ENCODE results near the gene ACTL6B. TPM values are rescaled to one million over a fixed set of nuclear protein-coding genes. Genes with fewer than 3 reads are reported as not detected.

The ACTL6B gene
- total and polyA plus RNA-seq, 9 of the 15 experiments (the other 6 are each of a cell fraction or from before 2014, with no cell fraction given) = not detected

- TF ChIP-seq, protein P1, sequence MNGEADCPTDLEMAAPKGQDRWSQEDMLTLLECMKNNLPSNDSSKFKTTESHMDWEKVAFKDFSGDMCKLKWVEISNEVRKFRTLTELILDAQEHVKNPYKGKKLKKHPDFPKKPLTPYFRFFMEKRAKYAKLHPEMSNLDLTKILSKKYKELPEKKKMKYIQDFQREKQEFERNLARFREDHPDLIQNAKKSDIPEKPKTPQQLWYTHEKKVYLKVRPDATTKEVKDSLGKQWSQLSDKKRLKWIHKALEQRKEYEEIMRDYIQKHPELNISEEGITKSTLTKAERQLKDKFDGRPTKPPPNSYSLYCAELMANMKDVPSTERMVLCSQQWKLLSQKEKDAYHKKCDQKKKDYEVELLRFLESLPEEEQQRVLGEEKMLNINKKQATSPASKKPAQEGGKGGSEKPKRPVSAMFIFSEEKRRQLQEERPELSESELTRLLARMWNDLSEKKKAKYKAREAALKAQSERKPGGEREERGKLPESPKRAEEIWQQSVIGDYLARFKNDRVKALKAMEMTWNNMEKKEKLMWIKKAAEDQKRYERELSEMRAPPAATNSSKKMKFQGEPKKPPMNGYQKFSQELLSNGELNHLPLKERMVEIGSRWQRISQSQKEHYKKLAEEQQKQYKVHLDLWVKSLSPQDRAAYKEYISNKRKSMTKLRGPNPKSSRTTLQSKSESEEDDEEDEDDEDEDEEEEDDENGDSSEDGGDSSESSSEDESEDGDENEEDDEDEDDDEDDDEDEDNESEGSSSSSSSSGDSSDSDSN (IDR thresholded peaks at IDR 0.05; ENCODE audit: borderline replicate concordance in 1 of 2, low read depth in 2 of 2, low read length in 2 of 2) = 0 out of 4 replicates have a peak, but pooled peaks of 1 of the 2 experiments have one; percentile 27
- no peak for TF ChIP-seq CEBPB (tag; IDR thresholded peaks at IDR 0.05)
- TF ChIP-seq SOX6 (IDR thresholded peaks at IDR 0.05) = no peak
- TF ChIP-seq ZNF165 (CRISPR knock-in tag; IDR thresholded peaks at IDR 0.05; ENCODE audit: borderline replicate concordance) = no peak
- TF ChIP-seq CHD4 (IDR thresholded peaks at IDR 0.05; ENCODE audit: insufficient read depth, insufficient replicate concordance, low read depth, low read length, poor library complexity, severe bottlenecking) = no peak
- peak; percentile 36; the same call in 1 of the 2 replicates for TF ChIP-seq ETV1 (tag; conservative IDR thresholded peaks at IDR 0.05; ENCODE audit: low read depth)
- no peak for TF ChIP-seq CBFA2T2 (conservative IDR thresholded peaks at IDR 0.05)
- no peak for TF ChIP-seq HDAC2 (IDR thresholded peaks at IDR 0.05)
- TF ChIP-seq NFRKB (IDR thresholded peaks at IDR 0.05; ENCODE audit: low read depth) = no peak
- no peak for TF ChIP-seq CBX8 (IDR thresholded peaks at IDR 0.05; ENCODE audit: borderline replicate concordance, extremely low read depth, low read depth, low read length, poor library complexity, severe bottlenecking)
- no peak for TF ChIP-seq FOXK2 (conservative IDR thresholded peaks at IDR 0.05 in 1 of 2, IDR thresholded peaks at IDR 0.05 in 1 of 2; ENCODE audit: low read depth in 2 of 2)
- TF ChIP-seq, protein P2, sequence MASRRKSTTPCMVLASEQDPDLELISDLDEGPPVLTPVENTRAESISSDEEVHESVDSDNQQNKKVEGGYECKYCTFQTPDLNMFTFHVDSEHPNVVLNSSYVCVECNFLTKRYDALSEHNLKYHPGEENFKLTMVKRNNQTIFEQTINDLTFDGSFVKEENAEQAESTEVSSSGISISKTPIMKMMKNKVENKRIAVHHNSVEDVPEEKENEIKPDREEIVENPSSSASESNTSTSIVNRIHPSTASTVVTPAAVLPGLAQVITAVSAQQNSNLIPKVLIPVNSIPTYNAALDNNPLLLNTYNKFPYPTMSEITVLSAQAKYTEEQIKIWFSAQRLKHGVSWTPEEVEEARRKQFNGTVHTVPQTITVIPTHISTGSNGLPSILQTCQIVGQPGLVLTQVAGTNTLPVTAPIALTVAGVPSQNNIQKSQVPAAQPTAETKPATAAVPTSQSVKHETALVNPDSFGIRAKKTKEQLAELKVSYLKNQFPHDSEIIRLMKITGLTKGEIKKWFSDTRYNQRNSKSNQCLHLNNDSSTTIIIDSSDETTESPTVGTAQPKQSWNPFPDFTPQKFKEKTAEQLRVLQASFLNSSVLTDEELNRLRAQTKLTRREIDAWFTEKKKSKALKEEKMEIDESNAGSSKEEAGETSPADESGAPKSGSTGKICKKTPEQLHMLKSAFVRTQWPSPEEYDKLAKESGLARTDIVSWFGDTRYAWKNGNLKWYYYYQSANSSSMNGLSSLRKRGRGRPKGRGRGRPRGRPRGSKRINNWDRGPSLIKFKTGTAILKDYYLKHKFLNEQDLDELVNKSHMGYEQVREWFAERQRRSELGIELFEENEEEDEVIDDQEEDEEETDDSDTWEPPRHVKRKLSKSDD (conservative IDR thresholded peaks at IDR 0.05; ENCODE audit: low read length) = no peak
- TF ChIP-seq RAD51 (IDR thresholded peaks at IDR 0.05; ENCODE audit: borderline replicate concordance, low read depth) = no peak
- TF ChIP-seq KLF1 (tag; IDR thresholded peaks at IDR 0.05) = no peak
- TF ChIP-seq RBM39 (optimal IDR thresholded peaks at IDR 0.05; ENCODE audit: low read depth, low read length) = no peak
- TF ChIP-seq ZFX (CRISPR knock-in tag; IDR thresholded peaks at IDR 0.05) = peak; percentile 55; the same call in 1 of the 2 replicates
- no peak for TF ChIP-seq TCF7L2 (IDR thresholded peaks at IDR 0.05; ENCODE audit: low read depth, low read length)
- TF ChIP-seq MAX (CRISPR knock-in tag; IDR thresholded peaks at IDR 0.05) = no peak
- TF ChIP-seq HMG20B (CRISPR knock-in tag; IDR thresholded peaks at IDR 0.05) = no peak
- no peak for TF ChIP-seq ZNF124 (CRISPR knock-in tag; IDR thresholded peaks at IDR 0.05)
- TF ChIP-seq ZNF354B (CRISPR knock-in tag; IDR thresholded peaks at IDR 0.05) = no peak
- TF ChIP-seq ZNF398 (CRISPR knock-in tag; IDR thresholded peaks at IDR 0.05) = no peak
Measured at GRCh38 chr7:100673942-100674410, 17.7 kb upstream of the ACTL6B start (continued).

All from K562 (cell line).